SW480 (cell line): ENCODE data around the gene NLRP6.

Experiments used
- DNase-seq: peaks from one replicate; pipeline ENCODE4 v3.0.0-alpha.2; 2016; ENCODE audit warnings: low spot score

NLRP6 gene

DNA sequence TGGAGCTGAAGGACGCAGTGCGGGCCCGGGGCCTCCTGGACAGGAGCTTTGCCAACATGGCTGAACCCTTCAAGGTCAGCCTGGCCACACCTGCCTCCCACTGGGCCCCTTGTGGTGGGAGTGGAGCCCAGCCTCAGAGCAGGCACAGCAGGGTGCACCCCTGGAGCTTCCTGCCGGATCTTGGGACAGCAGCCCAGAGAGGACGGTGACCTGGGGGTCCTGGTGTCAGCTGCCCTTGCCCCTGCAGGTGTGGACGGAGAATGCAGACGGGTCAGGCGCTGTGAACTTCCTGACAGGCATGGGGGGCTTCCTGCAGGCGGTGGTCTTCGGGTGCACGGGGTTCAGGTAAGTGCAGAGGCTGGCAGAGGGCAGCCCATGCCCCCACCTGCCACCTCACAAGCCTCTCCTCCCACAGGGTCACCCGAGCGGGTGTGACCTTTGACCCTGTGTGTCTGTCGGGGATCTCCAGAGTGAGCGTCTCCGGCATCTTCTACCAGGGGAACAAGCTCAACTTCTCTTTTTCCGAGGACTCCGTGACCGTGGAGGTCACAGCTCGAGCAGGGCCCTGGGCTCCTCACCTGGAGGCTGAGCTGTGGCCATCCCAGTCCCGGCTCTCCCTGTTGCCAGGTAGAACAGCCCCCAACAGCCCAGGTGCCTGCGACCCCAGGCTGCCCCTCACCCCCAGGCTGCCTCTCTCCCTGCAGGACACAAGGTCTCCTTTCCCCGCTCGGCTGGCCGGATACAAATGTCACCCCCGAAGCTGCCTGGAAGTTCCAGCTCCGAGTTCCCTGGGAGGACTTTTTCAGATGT is 15.8 kb downstream of the NLRP6 start:
- no peak for DNase-seq

GRCh38 chr11:294780-295179 is 16.6 kb downstream of the NLRP6 start:
- DNase-seq, result no peak

DNA sequence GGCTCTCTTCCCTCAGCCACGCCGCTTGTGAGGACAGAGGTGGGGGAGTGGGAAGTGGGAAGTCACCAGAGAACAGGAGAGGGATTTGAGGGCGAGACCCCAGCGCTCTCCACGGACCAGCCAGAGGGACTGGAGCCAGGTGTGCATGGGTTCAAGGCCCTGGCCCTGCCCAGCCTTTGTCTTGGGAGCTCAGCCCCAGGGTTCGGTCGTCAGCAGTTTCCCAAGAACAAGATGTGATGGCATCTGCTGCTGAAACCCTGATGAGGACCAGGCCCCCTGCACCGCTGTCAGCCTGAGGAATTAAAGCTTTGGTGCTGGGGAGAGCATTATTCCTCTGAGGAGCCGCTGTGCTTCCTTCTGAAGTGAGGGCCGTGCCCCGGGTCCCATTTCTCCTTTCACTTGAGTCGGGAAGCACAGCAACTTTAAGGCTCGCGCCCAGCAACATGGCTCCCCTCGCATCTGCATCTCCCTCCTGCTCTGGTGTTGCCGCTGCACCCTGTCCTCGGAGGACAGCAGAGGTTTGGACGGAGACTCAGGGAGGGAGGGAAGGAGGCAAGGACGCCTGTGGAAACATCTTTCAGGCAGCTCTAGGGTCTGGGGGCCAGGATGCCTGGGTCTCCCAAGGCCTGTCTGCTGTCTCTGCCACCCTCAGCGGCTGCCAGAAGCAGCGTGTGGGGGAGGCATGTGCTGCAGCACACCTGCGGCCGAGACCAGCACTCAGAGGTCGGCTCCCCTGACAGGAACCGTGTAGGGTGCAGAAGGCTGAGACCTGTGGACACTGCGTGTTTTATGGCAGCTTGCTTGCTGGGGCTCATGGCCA is 17.4 kb downstream of the NLRP6 start:
- no peak for DNase-seq

- no peak for DNase-seq
Measured at GRCh38 chr11:296171-297050, 18.2 kb downstream of the NLRP6 start.

DNA sequence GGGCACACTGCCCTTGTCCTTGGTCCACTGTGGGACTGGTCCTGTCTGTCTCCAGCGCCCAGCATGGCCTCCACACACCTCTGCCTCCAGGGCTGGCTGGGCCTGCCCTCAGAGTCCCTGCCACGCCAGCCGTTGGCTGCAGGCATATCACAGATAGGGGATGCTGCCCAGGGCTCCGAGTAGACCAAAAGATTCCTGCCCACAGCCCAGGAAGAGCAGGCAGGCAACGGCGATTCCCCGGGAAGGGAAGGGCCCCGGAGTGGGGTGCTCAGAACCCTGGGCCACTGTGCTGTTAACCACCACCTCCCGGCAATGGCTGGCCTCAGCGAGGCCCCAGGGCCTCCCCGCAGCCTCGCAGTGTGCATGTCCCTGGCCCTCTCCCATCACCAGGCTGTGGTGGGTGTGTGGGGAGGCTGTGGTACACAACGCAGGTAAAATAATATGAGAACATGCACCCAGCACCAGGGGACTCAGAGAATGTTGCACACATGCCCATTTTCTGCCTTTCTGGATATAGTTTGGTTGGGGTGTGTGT is 18.9 kb downstream of the NLRP6 start:
- DNase-seq, result no peak

GRCh38 chr11:297586-298405 is 19.6 kb downstream of the NLRP6 start:
- peak; percentile 92 for DNase-seq

- peak; percentile 40 for DNase-seq
Measured at GRCh38 chr11:298406-299065, 20.3 kb downstream of the NLRP6 start.

GRCh38 chr11:299081-299891 is 21.1 kb downstream of the NLRP6 start, which contains the start of gene IFITM5:
IFITM5 (minus strand) TSS chr11:299526; CDS start chr11:299490, 36 bp downstream.
- no peak for DNase-seq

DNA sequence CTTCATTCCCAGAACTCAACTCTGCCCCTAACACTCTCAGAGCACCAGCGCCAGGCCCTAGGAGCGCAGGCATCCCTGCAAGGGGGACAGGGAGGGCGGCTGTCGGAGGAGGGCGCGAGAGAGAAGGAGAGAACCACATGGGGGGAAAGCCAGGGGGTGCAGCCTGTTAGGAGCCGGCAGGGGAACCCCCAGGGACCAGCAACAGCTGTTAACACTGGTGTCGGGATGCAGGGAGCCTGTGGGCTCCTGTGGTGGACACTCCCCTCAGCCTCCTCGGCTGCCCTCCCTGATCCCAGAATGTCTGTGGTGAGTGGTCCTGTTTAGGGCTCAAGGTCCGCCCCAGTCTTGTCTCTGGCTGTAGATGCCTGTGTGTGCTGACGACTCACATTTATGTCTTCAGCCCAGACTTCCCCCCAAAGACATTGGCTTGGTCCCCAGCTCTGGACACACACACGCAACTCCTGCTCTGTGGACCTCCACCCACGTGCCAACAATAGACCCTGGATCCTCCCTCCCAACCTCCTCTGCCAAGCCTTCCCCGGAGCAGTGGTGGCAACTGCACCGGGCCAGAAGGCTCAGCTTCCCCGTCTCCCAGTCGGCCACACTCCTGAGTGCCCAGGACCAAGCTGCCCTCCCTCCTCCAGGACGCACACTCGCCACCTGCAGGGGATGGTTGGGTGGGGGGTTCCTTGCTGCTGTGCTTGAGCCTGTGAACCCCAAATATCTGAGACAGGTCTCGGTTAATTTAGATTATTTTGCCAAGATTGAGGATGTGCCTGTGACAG is 21.9 kb downstream of the NLRP6 start:
- no peak for DNase-seq

DNA sequence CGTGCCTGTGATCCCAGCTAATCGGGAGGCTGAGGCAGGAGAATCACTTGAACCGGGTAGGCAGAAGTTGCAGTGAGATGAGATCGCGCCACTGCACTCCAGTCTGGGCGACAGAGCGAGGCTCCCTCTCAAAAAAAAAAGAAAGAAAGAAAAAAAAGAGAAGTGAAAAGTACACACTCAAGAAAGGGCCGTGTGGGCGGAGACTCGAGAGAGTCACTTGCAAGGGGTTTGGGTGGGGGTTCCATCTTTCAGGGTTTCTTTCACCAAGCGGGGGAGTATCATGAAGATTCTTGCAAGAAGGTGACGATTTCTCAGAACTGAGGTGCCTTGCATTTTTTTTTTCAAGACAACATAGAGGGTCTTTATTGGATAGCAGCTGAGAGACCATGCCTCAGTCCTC is 25.2 kb downstream of the NLRP6 start:
- no peak for DNase-seq

GRCh38 chr11:304061-304506 is 25.9 kb downstream of the NLRP6 start:
- no peak for DNase-seq

- peak; percentile 34 for DNase-seq
Measured at GRCh38 chr11:304915-305843, 27.0 kb downstream of the NLRP6 start.

DNA sequence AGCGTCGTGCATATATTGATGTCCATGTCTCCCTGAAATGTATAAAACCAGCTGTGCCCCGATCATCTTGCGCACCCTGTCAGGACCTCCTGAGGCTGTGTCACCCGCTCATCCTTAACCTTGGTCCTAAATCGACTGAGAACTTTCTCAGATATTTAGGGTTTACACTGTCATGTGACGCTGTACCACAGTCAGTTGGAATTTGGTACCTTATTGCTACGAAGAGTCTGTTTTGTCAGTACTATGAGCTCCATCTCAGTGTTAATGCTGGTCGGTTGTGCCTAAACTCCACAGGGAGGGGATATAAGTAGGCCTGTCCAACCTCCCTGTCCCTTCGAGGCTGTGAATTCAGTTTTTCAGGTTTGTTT is 27.6 kb downstream of the NLRP6 start:
- DNase-seq, result no peak

DNA sequence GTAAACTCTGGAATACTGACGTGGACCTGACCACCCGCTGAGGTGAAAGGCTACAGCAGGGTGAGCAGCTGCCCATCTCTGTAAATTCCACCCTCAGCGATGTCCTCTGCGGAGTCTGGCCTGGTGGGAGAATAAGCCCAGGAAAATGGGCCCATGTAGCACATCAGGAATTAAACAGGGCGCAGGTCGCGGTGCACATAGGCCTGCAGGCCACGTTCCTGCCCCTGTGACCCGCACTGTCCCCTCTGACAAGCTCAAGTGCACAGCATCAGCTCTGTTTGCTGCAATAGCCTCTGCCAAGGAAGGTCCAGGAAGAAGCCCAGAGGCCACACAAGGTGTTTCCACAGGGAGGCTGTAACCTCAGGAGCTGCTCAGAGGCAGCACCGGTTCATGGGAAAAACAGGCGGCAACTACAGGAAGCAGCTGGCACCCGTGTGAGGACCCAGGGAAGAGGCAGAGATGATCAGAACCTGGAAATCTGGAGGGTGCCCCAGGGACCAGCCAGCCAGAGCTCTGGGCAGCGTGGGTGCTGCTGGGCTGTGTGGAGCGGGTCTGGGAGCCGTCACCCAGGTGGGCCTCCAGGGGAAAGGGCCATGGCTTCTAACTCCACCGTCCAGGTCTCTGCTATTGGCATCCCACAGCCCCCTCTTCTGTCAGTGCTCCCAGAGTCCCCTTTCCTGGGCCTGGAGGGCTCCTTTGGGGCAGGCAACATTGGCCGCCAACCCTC is 28.6 kb downstream of the NLRP6 start:
- DNase-seq, result no peak

GRCh38 chr11:307766-308708 is 29.8 kb downstream of the NLRP6 start, which contains the start of gene IFITM2:
IFITM2 (plus strand) TSS chr11:307816; CDS start chr11:308193, 377 bp downstream.
- peak; percentile 74 for DNase-seq
